ENCODE measurements around the gene MUC2.

The MUC2 gene

GRCh38 chr11:1034001-1034400 lies 40.7 kb upstream of the MUC2 start:
- H3K27ac ChIP-seq: no peak overlapping the region
- TF ChIP-seq ZFX (IDR thresholded peaks at IDR 0.05) (no peak), CTCF (conservative IDR thresholded peaks at IDR 0.05) (no peak)

GRCh38 chr11:1034456-1035295 lies 40.0 kb upstream of the MUC2 start:
- no peak overlapping the region for H3K27ac ChIP-seq
- TF ChIP-seq ZFX (IDR thresholded peaks at IDR 0.05) (no peak), CTCF (conservative IDR thresholded peaks at IDR 0.05) (no peak)

- no peak overlapping the region for H3K27ac ChIP-seq
- TF ChIP-seq CTCF (conservative IDR thresholded peaks at IDR 0.05) (no peak), ZFX (IDR thresholded peaks at IDR 0.05) (no peak)
These were observed 38.9 kb upstream of the MUC2 start for GRCh38 chr11:1035577-1036283.

GRCh38 chr11:1036303-1036923 lies 38.3 kb upstream of the MUC2 start, which contains the start of gene MUC6:
TSS of gene MUC6 (minus strand) at chr11:1036718. CDS start at chr11:1036655, 63 bp downstream.
- TF ChIP-seq ZFX (IDR thresholded peaks at IDR 0.05): no peak
- no peak for TF ChIP-seq CTCF (conservative IDR thresholded peaks at IDR 0.05)
- no peak within 1 kb of the TSS for H3K27ac ChIP-seq

GRCh38 chr11:1036931-1037330 lies 37.7 kb upstream of the MUC2 start:
- TF ChIP-seq ZFX (IDR thresholded peaks at IDR 0.05) (no peak), CTCF (conservative IDR thresholded peaks at IDR 0.05) (no peak)
- no peak overlapping the region for H3K27ac ChIP-seq

- no peak for TF ChIP-seq CTCF (conservative IDR thresholded peaks at IDR 0.05)
- no peak overlapping the region for H3K27ac ChIP-seq
These were observed 37.1 kb upstream of the MUC2 start for GRCh38 chr11:1037506-1038055.

Data from C4-2B (cell line).